Smooth muscle cell (in vitro differentiated cells): ENCODE measurements around the gene GGT6. TPM values are rescaled to one million over a fixed set of nuclear protein-coding genes. Genes with fewer than 3 reads are reported as not detected.
A peak's percentile ranks its signal among the peaks of the same experiment; 100 is the strongest.

Experiments
- DNase-seq: peaks from one replicate; lab custom pipeline; 2025; ENCODE audit not compliant: unreplicated experiment; lab: John Stamatoyannopoulos, UW
- H2AFZ ChIP-seq: fragments of 200-600 bp; sonication (generic); 2 replicates; pipeline ENCODE4 v1.6.0; 2016; ENCODE audit warnings: antibody characterized with exemption, low read depth, mild to moderate bottlenecking
- H3F3A ChIP-seq: fragments of 200-600 bp; sonication (generic); 2 replicates; pipeline ENCODE4 v1.6.0; 2017; ENCODE audit warnings: antibody characterized with exemption, low read depth
- H3K27ac ChIP-seq: fragments of 200-600 bp; sonication (generic); 2 replicates; pipeline ENCODE4 v1.5.1; 2016; ENCODE audit warnings: low read depth, mild to moderate bottlenecking
- H3K27me3 ChIP-seq: fragments of 200-600 bp; sonication (generic); 2 replicates; pipeline ENCODE4 v1.6.1; 2016; ENCODE audit warnings: low read depth, mild to moderate bottlenecking
- H3K36me3 ChIP-seq: fragments of 200-600 bp; sonication (generic); 2 replicates; pipeline ENCODE4 v1.5.1; 2016; ENCODE audit warnings: low read depth
- H3K4me1 ChIP-seq: fragments of 200-600 bp; sonication (generic); 2 replicates; pipeline ENCODE4 v1.5.1; 2016; ENCODE audit warnings: low read depth
- H3K4me2 ChIP-seq: fragments of 200-600 bp; sonication (generic); 2 replicates; pipeline ENCODE4 v1.6.0; 2016; ENCODE audit warnings: mild to moderate bottlenecking
- H3K4me3 ChIP-seq: fragments of 200-600 bp; sonication (generic); 2 replicates; pipeline ENCODE4 v1.5.1; 2016; ENCODE audit warnings: mild to moderate bottlenecking
- H3K79me2 ChIP-seq: fragments of 200-600 bp; sonication (generic); 2 replicates; pipeline ENCODE4 v1.6.0; 2016; ENCODE audit warnings: low read depth, mild to moderate bottlenecking
- H3K9ac ChIP-seq: fragments of 200-600 bp; sonication (generic); 2 replicates; pipeline ENCODE4 v1.6.0; 2016; ENCODE audit warnings: low read depth
- H3K9me3 ChIP-seq: fragments of 200-600 bp; sonication (generic); replicated peaks from 2 replicates; pipeline ENCODE4 v1.5.1; 2016; ENCODE audit warnings: low read depth
- H4K20me1 ChIP-seq: fragments of 200-600 bp; sonication (generic); 2 replicates; pipeline ENCODE4 v1.6.0; 2016; ENCODE audit warnings: low read depth
- CTCF ChIP-seq: fragments of 200-600 bp; sonication (generic); IDR thresholded peaks from 2 replicates; pipeline ENCODE4 v1.5.1; 2017; ENCODE audit warnings: borderline replicate concordance, mild to moderate bottlenecking, antibody characterized with exemption; ENCODE audit not compliant: insufficient read depth, poor library complexity, severe bottlenecking
- WGBS: methylation state at CpG from one replicate; pipeline ENCODE4 v1.1.7; 2016; ENCODE audit warnings: low lambda C conversion rate; 5-methylcytosine and 5-hydroxymethylcytosine counted together
- polyA plus RNA-seq: library from polyadenylated mRNA; unstranded; fragments of >200 nt; fragmentation: Nextera tagmentation; extraction: Ambion mirVana; gene quantifications from 2 replicates; pipeline ENCODE4 v1.2.1, GENCODE V29; 2016
- total RNA-seq: library from RNA; depleted of rRNA; stranded (reverse); fragments of >200 nt; gene quantifications from 2 replicates; pipeline ENCODE4 v1.2.3, GENCODE V29; 2014

GGT6 gene
- total and polyA plus RNA-seq, 2 experiments from 2014 or later: 0.27 TPM; not detected in 1

- Histone ChIP-seq H3K9me3 (no peaks in the 10 kb centered on the region), H4K20me1 (no peaks in the 10 kb centered on the region), H2AFZ (peak overlapping the region; percentile 87), H3K9ac (peak overlapping the region; percentile 59), H3K27me3 (no peaks in the 10 kb centered on the region), H3K4me2 (peak overlapping the region; percentile 98), H3K4me1 (peaks cover 17% of the 10 kb centered on the region), H3K27ac (peak overlapping the region; percentile 48), H3F3A (no peaks in the 10 kb centered on the region), H3K36me3 (no peaks in the 10 kb centered on the region), H3K4me3 (peak overlapping the region; percentile 67), H3K79me2 (peaks cover 18% of the 10 kb centered on the region)
- TF ChIP-seq CTCF: no peak
- WGBS: 69% methylated on average over 17 of the region's 17 CpGs
- no peak for DNase-seq
Observed at GRCh38 chr17:4555873-4556759, 4.3 kb downstream of the GGT6 start.

GRCh38 chr17:4554997-4555799, 5.2 kb downstream of the GGT6 start, which contains the start of gene MYBBP1A:
Gene MYBBP1A, minus strand, starts transcription at chr17:4555384. Its CDS starts 60 bp downstream, at chr17:4555324.
- Histone ChIP-seq H3K9ac (peak within 1 kb of the TSS; percentile 60), H3K79me2 (peaks cover 18% of the 10 kb centered on the region), H3K4me3 (peak within 1 kb of the TSS; percentile 67), H3K4me1 (peaks cover 17% of the 10 kb centered on the region), H4K20me1 (no peaks in the 10 kb centered on the region), H3K27ac (peak within 1 kb of the TSS; percentile 48), H2AFZ (peak within 1 kb of the TSS; percentile 87), H3K9me3 (no peaks in the 10 kb centered on the region), H3K36me3 (no peaks in the 10 kb centered on the region), H3K27me3 (no peaks in the 10 kb centered on the region), H3K4me2 (peak within 1 kb of the TSS; percentile 98), H3F3A (no peaks in the 10 kb centered on the region)
- peak; percentile 31 for TF ChIP-seq CTCF
- DNase-seq: peak; percentile 85
- 1% methylated on average over 69 of the region's 69 CpGs for WGBS

- Histone ChIP-seq H3K4me3 (peak overlapping the region; percentile 67), H3K79me2 (peaks cover 18% of the 10 kb centered on the region), H3K9ac (peak overlapping the region; percentile 60), H3F3A (no peaks in the 10 kb centered on the region), H3K4me1 (peaks cover 17% of the 10 kb centered on the region), H2AFZ (peak overlapping the region; percentile 81), H4K20me1 (no peaks in the 10 kb centered on the region), H3K4me2 (peak overlapping the region; percentile 98), H3K27ac (no peak overlapping the region), H3K36me3 (no peaks in the 10 kb centered on the region), H3K27me3 (no peaks in the 10 kb centered on the region), H3K9me3 (no peaks in the 10 kb centered on the region)
- WGBS: 10% methylated on average over 18 of the region's 18 CpGs
- DNase-seq: no peak
- no peak for TF ChIP-seq CTCF
Observed at GRCh38 chr17:4554441-4554996, 5.9 kb downstream of the GGT6 start.
